IPS-18a (cell line): ENCODE data around the gene DGKH.

Experiments used
- H3K27ac ChIP-seq: one replicate; pipeline ENCODE4 v1.5.1; 2013; ENCODE audit warnings: low read length
- H3K27me3 ChIP-seq: one replicate; pipeline ENCODE4 v1.6.1; 2013; ENCODE audit warnings: mild to moderate bottlenecking, low read length; ENCODE audit not compliant: control insufficient read depth, insufficient read depth
- H3K36me3 ChIP-seq: one replicate; pipeline ENCODE4 v1.6.1; 2013; ENCODE audit warnings: low read depth, low read length; ENCODE audit not compliant: control insufficient read depth
- H3K4me1 ChIP-seq: one replicate; pipeline ENCODE4 v1.6.1; 2013; ENCODE audit warnings: low read depth, low read length; ENCODE audit not compliant: control insufficient read depth
- H3K4me3 ChIP-seq: one replicate; pipeline ENCODE4 v1.5.1; 2013; ENCODE audit warnings: low read length
- H3K9ac ChIP-seq: one replicate; pipeline ENCODE4 v1.6.1; 2013; ENCODE audit warnings: mild to moderate bottlenecking, low read length, moderate library complexity
- H3K9me3 ChIP-seq: one replicate; pipeline ENCODE4 v1.6.1; 2013; ENCODE audit warnings: low read depth, low read length; ENCODE audit not compliant: control insufficient read depth

Gene DGKH

GRCh38 chr13:42022796-42023493, 25.5 kb upstream of the DGKH start:
- H3K36me3 ChIP-seq = no peaks in the 10 kb centered on the region
- no peaks in the 10 kb centered on the region for H3K9me3 ChIP-seq
- H3K27me3 ChIP-seq = no peaks in the 10 kb centered on the region
- no peak overlapping the region for H3K27ac ChIP-seq
- H3K9ac ChIP-seq = no peak overlapping the region
- no peak overlapping the region for H3K4me3 ChIP-seq
- peaks cover 2% of the 10 kb centered on the region for H3K4me1 ChIP-seq

- H3K9ac ChIP-seq = no peak overlapping the region
- no peaks in the 10 kb centered on the region for H3K9me3 ChIP-seq
- peaks cover 2% of the 10 kb centered on the region for H3K4me1 ChIP-seq
- H3K27me3 ChIP-seq = no peaks in the 10 kb centered on the region
- H3K36me3 ChIP-seq = no peaks in the 10 kb centered on the region
- H3K4me3 ChIP-seq = no peak overlapping the region
- no peak overlapping the region for H3K27ac ChIP-seq
Measured at GRCh38 chr13:42027286-42027685, 21.2 kb upstream of the DGKH start.

GRCh38 chr13:42028113-42028799, 20.2 kb upstream of the DGKH start:
- Histone ChIP-seq H3K4me1 (no peaks in the 10 kb centered on the region), H3K4me3 (no peak overlapping the region), H3K9ac (no peak overlapping the region), H3K36me3 (no peaks in the 10 kb centered on the region), H3K9me3 (no peaks in the 10 kb centered on the region), H3K27me3 (no peaks in the 10 kb centered on the region), H3K27ac (no peak overlapping the region)

GRCh38 chr13:42035905-42036521, 12.4 kb upstream of the DGKH start:
- Histone ChIP-seq H3K9me3 (no peaks in the 10 kb centered on the region), H3K4me1 (peaks cover 6% of the 10 kb centered on the region), H3K36me3 (no peaks in the 10 kb centered on the region), H3K27ac (no peak overlapping the region), H3K9ac (no peak overlapping the region), H3K27me3 (peaks cover 31% of the 10 kb centered on the region), H3K4me3 (no peak overlapping the region)

- Histone ChIP-seq H3K27ac (no peak overlapping the region), H3K27me3 (peaks cover 36% of the 10 kb centered on the region), H3K9me3 (no peaks in the 10 kb centered on the region), H3K4me3 (no peak overlapping the region), H3K4me1 (peaks cover 6% of the 10 kb centered on the region), H3K9ac (no peak overlapping the region), H3K36me3 (no peaks in the 10 kb centered on the region)
Measured at GRCh38 chr13:42036711-42037110, 11.7 kb upstream of the DGKH start.

- no peaks in the 10 kb centered on the region for H3K9me3 ChIP-seq
- H3K9ac ChIP-seq = no peak overlapping the region
- H3K4me3 ChIP-seq = peak overlapping the region; percentile 89
- H3K27me3 ChIP-seq = peaks cover 53% of the 10 kb centered on the region
- no peak overlapping the region for H3K27ac ChIP-seq
- H3K4me1 ChIP-seq = peaks cover 13% of the 10 kb centered on the region
- H3K36me3 ChIP-seq = no peaks in the 10 kb centered on the region
Measured at GRCh38 chr13:42038661-42039456, 9.6 kb upstream of the DGKH start.

GRCh38 chr13:42039457-42039945, 8.9 kb upstream of the DGKH start:
- Histone ChIP-seq H3K4me1 (peaks cover 13% of the 10 kb centered on the region), H3K9me3 (no peaks in the 10 kb centered on the region), H3K27me3 (peaks cover 53% of the 10 kb centered on the region), H3K4me3 (peak overlapping the region; percentile 89), H3K9ac (peak overlapping the region; percentile 62), H3K36me3 (no peaks in the 10 kb centered on the region), H3K27ac (no peak overlapping the region)

GRCh38 chr13:42039946-42040729, 8.3 kb upstream of the DGKH start:
- Histone ChIP-seq H3K4me3 (peak overlapping the region; percentile 89), H3K27ac (no peak overlapping the region), H3K27me3 (peaks cover 58% of the 10 kb centered on the region), H3K36me3 (no peaks in the 10 kb centered on the region), H3K4me1 (peaks cover 13% of the 10 kb centered on the region), H3K9ac (peak overlapping the region; percentile 62), H3K9me3 (no peaks in the 10 kb centered on the region)

- H3K4me1 ChIP-seq = peaks cover 13% of the 10 kb centered on the region
- no peaks in the 10 kb centered on the region for H3K9me3 ChIP-seq
- H3K27me3 ChIP-seq = peaks cover 63% of the 10 kb centered on the region
- no peaks in the 10 kb centered on the region for H3K36me3 ChIP-seq
- H3K27ac ChIP-seq = no peak overlapping the region
- peak overlapping the region; percentile 78 for H3K9ac ChIP-seq
- H3K4me3 ChIP-seq = peak overlapping the region; percentile 89
Measured at GRCh38 chr13:42040730-42041010, 7.8 kb upstream of the DGKH start.

- Histone ChIP-seq H3K9me3 (no peaks in the 10 kb centered on the region), H3K27ac (no peak overlapping the region), H3K27me3 (peaks cover 68% of the 10 kb centered on the region), H3K36me3 (no peaks in the 10 kb centered on the region), H3K9ac (peak overlapping the region; percentile 78), H3K4me3 (peak overlapping the region; percentile 84), H3K4me1 (peaks cover 13% of the 10 kb centered on the region)
Measured at GRCh38 chr13:42041011-42041683, 7.3 kb upstream of the DGKH start.
